Neural cell (in vitro differentiated cells): Measurements from ENCODE around the gene CRIM1. TPM values are rescaled to one million over a fixed set of nuclear protein-coding genes. Genes with fewer than 3 reads are reported as not detected.

Source experiments
- H2AFZ ChIP-seq: fragments of 200-600, 300-800 bp; sonication (generic), shearing (Covaris generic); 2 replicates; pipeline ENCODE4 v1.6.0; 2014; ENCODE audit warnings: low read depth, mild to moderate bottlenecking, antibody characterized with exemption, low read length, moderate library complexity
- H3F3A ChIP-seq: fragments of 200-600 bp; shearing (Covaris generic); 2 replicates; pipeline ENCODE4 v1.6.1; 2016; ENCODE audit warnings: mild to moderate bottlenecking, moderate library complexity, mixed read lengths, antibody characterized with exemption, low read length; ENCODE audit not compliant: insufficient read depth, poor library complexity, severe bottlenecking
- H3K27ac ChIP-seq: fragments of 200-600, 300-800 bp; sonication (generic), shearing (Covaris generic); 2 replicates; pipeline ENCODE4 v1.5.1; 2014; ENCODE audit warnings: mild to moderate bottlenecking, low read length, moderate library complexity
- H3K27me3 ChIP-seq: fragments of 300-800, 200-600 bp; sonication (generic), shearing (Covaris generic); 2 replicates; pipeline ENCODE4 v1.6.0; 2014; ENCODE audit warnings: mild to moderate bottlenecking, low read depth, low read length, moderate library complexity; ENCODE audit not compliant: insufficient read depth
- H3K36me3 ChIP-seq: fragments of 300-800, 200-600 bp; sonication (generic), shearing (Covaris generic); 2 replicates; pipeline ENCODE4 v1.5.1; 2014; ENCODE audit warnings: mild to moderate bottlenecking, antibody characterized with exemption, low read length, moderate library complexity; ENCODE audit not compliant: insufficient read depth
- H3K4me2 ChIP-seq: fragments of 300-800, 200-600 bp; sonication (generic), shearing (Covaris generic); 2 replicates; pipeline ENCODE4 v1.6.0; 2014; ENCODE audit warnings: mild to moderate bottlenecking, low read length
- H3K4me3 ChIP-seq: fragments of 300-800, 200-600 bp; sonication (generic), shearing (Covaris generic); 2 replicates; pipeline ENCODE4 v1.5.1; 2014; ENCODE audit warnings: mild to moderate bottlenecking, low read length, moderate library complexity
- H3K79me2 ChIP-seq: fragments of 200-600 bp; shearing (Covaris generic); replicated peaks from 2 replicates; pipeline ENCODE4 v1.6.0; 2014; ENCODE audit warnings: mild to moderate bottlenecking, low read length, moderate library complexity; ENCODE audit not compliant: insufficient read depth
- H3K9ac ChIP-seq: fragments of 300-800, 200-600 bp; sonication (generic), shearing (Covaris generic); 2 replicates; pipeline ENCODE4 v1.6.1; 2016; ENCODE audit warnings: mild to moderate bottlenecking, low read length, mixed read lengths
- H3K9me2 ChIP-seq: fragments of 200-600 bp; shearing (Covaris generic); 2 replicates; pipeline ENCODE4 v1.6.1; 2016; ENCODE audit warnings: mild to moderate bottlenecking, low read length, mixed read lengths; ENCODE audit not compliant: insufficient read depth
- H3K9me3 ChIP-seq: fragments of 200-600, 300-800 bp; sonication (generic), shearing (Covaris generic); 2 replicates; pipeline ENCODE4 v1.6.1; 2016; ENCODE audit warnings: mild to moderate bottlenecking, mixed run types, low read length, moderate library complexity, mixed read lengths
- H4K20me1 ChIP-seq: fragments of 200-600 bp; shearing (Covaris generic); 2 replicates; pipeline ENCODE4 v1.6.1; 2016; ENCODE audit warnings: mild to moderate bottlenecking, mixed run types; ENCODE audit not compliant: insufficient read depth
- EP300 ChIP-seq: fragments of 450-650 bp; conservative IDR thresholded peaks from 2 replicates; pipeline ENCODE4 v1.6.1; 2014; ENCODE audit warnings: antibody characterized with exemption, mild to moderate bottlenecking, moderate library complexity; ENCODE audit not compliant: poor library complexity, severe bottlenecking
- EZH2 ChIP-seq: fragments of 200-600, 300-800 bp; shearing (Covaris generic), sonication (generic); IDR thresholded peaks from 2 replicates; pipeline ENCODE4 v1.6.1; 2014; ENCODE audit warnings: antibody characterized with exemption, low read length, borderline replicate concordance, mild to moderate bottlenecking; ENCODE audit not compliant: insufficient read depth, poor library complexity, severe bottlenecking
- MXI1 ChIP-seq: fragments of 450-650 bp; conservative IDR thresholded peaks from 2 replicates; pipeline ENCODE4 v1.6.1; 2014; ENCODE audit warnings: antibody characterized with exemption, mild to moderate bottlenecking; ENCODE audit not compliant: poor library complexity, severe bottlenecking
- POLR2AphosphoS5 ChIP-seq: IDR thresholded peaks from 2 replicates; pipeline ENCODE4 v1.6.1; 2012
- RAD21 ChIP-seq: fragments of 450-650 bp; conservative IDR thresholded peaks from 2 replicates; pipeline ENCODE4 v1.6.1; 2014; ENCODE audit warnings: antibody characterized with exemption, mild to moderate bottlenecking, moderate library complexity
- SMC3 ChIP-seq: fragments of 450-650 bp; conservative IDR thresholded peaks from 2 replicates; pipeline ENCODE4 v1.6.1; 2014; ENCODE audit warnings: antibody characterized with exemption, mild to moderate bottlenecking, moderate library complexity; ENCODE audit not compliant: poor library complexity
- TAF1 ChIP-seq: IDR thresholded peaks from 2 replicates; pipeline ENCODE4 v1.6.1; 2012; ENCODE audit warnings: low read depth
- polyA plus RNA-seq: library from polyadenylated mRNA; depleted of rRNA; stranded (reverse); fragments of >200 nt; gene quantifications from 2 replicates; pipeline ENCODE4 v1.2.3, GENCODE V29; 2014
- TF ChIP-seq, protein P1 (sequence below): fragments of 450-650 bp; IDR thresholded peaks from 2 replicates; pipeline ENCODE4 v1.5.1; 2014; ENCODE audit warnings: antibody characterized with exemption, mild to moderate bottlenecking, moderate library complexity; ENCODE audit not compliant: poor library complexity, severe bottlenecking
- TF ChIP-seq, protein P2 (sequence below): IDR thresholded peaks from 2 replicates; pipeline ENCODE4 v1.6.1; 2012; ENCODE audit warnings: borderline replicate concordance

The CRIM1 gene
- polyA plus RNA-seq, 1 donor from 2014 or later, result 6.7 TPM

DNA sequence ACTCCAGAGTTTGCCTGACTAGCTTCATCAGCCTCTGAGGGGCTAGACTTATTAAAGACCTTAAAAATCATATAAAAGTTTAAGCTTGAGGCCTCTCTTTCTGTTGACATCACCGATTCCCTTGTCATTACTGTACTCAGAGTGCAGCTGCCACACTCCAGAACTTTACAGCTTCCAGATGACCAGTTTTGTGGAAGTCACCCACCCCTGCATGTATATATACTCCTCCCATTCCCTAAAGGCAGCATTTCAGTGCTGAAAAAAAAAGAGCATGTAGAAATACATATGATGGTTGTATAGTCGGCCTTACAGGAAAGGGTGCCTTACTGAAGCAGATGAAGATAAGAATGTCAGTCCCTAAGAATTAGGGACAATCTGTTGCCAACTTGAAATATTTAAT is 125.1 kb downstream of the CRIM1 start:
- no peaks in the 10 kb centered on the region for H3K9me3 ChIP-seq
- H3K79me2 ChIP-seq, result no peaks in the 10 kb centered on the region
- H2AFZ ChIP-seq, result no peak overlapping the region
- TF ChIP-seq TAF1 (no peak), MXI1 (no peak), EP300 (no peak), SMC3 (no peak)
- TF ChIP-seq, protein P1, sequence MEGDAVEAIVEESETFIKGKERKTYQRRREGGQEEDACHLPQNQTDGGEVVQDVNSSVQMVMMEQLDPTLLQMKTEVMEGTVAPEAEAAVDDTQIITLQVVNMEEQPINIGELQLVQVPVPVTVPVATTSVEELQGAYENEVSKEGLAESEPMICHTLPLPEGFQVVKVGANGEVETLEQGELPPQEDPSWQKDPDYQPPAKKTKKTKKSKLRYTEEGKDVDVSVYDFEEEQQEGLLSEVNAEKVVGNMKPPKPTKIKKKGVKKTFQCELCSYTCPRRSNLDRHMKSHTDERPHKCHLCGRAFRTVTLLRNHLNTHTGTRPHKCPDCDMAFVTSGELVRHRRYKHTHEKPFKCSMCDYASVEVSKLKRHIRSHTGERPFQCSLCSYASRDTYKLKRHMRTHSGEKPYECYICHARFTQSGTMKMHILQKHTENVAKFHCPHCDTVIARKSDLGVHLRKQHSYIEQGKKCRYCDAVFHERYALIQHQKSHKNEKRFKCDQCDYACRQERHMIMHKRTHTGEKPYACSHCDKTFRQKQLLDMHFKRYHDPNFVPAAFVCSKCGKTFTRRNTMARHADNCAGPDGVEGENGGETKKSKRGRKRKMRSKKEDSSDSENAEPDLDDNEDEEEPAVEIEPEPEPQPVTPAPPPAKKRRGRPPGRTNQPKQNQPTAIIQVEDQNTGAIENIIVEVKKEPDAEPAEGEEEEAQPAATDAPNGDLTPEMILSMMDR, result no peak
- TF ChIP-seq, protein P2, sequence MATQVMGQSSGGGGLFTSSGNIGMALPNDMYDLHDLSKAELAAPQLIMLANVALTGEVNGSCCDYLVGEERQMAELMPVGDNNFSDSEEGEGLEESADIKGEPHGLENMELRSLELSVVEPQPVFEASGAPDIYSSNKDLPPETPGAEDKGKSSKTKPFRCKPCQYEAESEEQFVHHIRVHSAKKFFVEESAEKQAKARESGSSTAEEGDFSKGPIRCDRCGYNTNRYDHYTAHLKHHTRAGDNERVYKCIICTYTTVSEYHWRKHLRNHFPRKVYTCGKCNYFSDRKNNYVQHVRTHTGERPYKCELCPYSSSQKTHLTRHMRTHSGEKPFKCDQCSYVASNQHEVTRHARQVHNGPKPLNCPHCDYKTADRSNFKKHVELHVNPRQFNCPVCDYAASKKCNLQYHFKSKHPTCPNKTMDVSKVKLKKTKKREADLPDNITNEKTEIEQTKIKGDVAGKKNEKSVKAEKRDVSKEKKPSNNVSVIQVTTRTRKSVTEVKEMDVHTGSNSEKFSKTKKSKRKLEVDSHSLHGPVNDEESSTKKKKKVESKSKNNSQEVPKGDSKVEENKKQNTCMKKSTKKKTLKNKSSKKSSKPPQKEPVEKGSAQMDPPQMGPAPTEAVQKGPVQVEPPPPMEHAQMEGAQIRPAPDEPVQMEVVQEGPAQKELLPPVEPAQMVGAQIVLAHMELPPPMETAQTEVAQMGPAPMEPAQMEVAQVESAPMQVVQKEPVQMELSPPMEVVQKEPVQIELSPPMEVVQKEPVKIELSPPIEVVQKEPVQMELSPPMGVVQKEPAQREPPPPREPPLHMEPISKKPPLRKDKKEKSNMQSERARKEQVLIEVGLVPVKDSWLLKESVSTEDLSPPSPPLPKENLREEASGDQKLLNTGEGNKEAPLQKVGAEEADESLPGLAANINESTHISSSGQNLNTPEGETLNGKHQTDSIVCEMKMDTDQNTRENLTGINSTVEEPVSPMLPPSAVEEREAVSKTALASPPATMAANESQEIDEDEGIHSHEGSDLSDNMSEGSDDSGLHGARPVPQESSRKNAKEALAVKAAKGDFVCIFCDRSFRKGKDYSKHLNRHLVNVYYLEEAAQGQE, result no peak
- no peaks in the 10 kb centered on the region for H3K9me2 ChIP-seq
- no peak overlapping the region for H3K4me3 ChIP-seq
- H3K9ac ChIP-seq, result no peak overlapping the region
- no peak overlapping the region for H3K4me2 ChIP-seq
- no peaks in the 10 kb centered on the region for H3F3A ChIP-seq
- no peaks in the 10 kb centered on the region for H3K27me3 ChIP-seq
- no peaks in the 10 kb centered on the region for H4K20me1 ChIP-seq
- no peak overlapping the region for H3K27ac ChIP-seq
- no peaks in the 10 kb centered on the region for H3K36me3 ChIP-seq

DNA sequence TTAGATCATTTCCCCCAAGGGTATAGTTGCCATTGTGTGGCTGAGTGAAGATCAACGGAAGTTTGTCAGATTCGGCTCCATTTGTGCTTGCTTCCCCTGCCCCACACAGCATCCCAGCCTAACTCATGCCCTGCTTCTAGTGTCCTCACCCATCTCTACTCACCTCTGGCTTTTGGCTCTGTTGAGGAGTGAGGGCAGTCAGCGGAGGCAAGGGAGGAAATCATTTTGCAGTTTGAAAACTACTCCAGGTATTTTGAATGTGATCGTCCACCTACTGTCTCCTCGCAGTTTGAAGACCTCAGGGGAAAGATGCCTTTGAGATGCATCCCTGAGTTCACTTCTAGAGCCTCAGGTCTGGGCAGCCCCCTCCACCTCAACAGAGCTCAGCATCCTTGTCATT is 126.1 kb downstream of the CRIM1 start:
- TF ChIP-seq RAD21 (no peak), TAF1 (no peak), POLR2AphosphoS5 (no peak), EZH2 (no peak), EP300 (no peak), SMC3 (no peak), MXI1 (no peak)
- TF ChIP-seq, protein P1, result no peak
- TF ChIP-seq, protein P2, result no peak
- H3K79me2 ChIP-seq, result no peaks in the 10 kb centered on the region
- H3K9ac ChIP-seq, result no peak overlapping the region
- H3F3A ChIP-seq, result no peaks in the 10 kb centered on the region
- no peaks in the 10 kb centered on the region for H4K20me1 ChIP-seq
- no peaks in the 10 kb centered on the region for H3K9me3 ChIP-seq
- no peaks in the 10 kb centered on the region for H3K27me3 ChIP-seq
- no peak overlapping the region for H2AFZ ChIP-seq
- no peaks in the 10 kb centered on the region for H3K9me2 ChIP-seq
- H3K4me2 ChIP-seq, result no peak overlapping the region
- H3K36me3 ChIP-seq, result no peaks in the 10 kb centered on the region
- no peak overlapping the region for H3K27ac ChIP-seq
- H3K4me3 ChIP-seq, result no peak overlapping the region
